HepG2 (cell line): ENCODE measurements around the gene EMILIN1. TPM values are rescaled to one million over a fixed set of nuclear protein-coding genes. Genes with fewer than 3 reads are reported as not detected.

Experiments
- CERS6 ChIP-seq: sonication (generic); formaldehyde crosslinking; IDR thresholded peaks from 2 replicates; pipeline ENCODE4 v1.5.0; 2020; ENCODE audit warnings: missing genetic modification reagents
- EHMT2 ChIP-seq: fragments of 200-600 bp; sonication (generic); IDR thresholded peaks from 2 replicates; pipeline ENCODE4 v1.7.0; 2017; ENCODE audit warnings: antibody characterized with exemption, low read depth, low read length, borderline replicate concordance
- FOXC1 ChIP-seq: sonication (generic); formaldehyde crosslinking; IDR thresholded peaks from 2 replicates; pipeline ENCODE4 v1.8.0; 2022; ENCODE audit warnings: mild to moderate bottlenecking, missing genetic modification reagents, borderline replicate concordance
- FUBP1 ChIP-seq: sonication (generic); formaldehyde crosslinking; IDR thresholded peaks from 2 replicates; pipeline ENCODE4 v1.5.1; 2020; ENCODE audit warnings: missing genetic modification reagents, mild to moderate bottlenecking, borderline replicate concordance
- GZF1 ChIP-seq: sonication (generic); formaldehyde crosslinking; IDR thresholded peaks from 2 replicates; pipeline ENCODE4 v1.5.1; 2020; ENCODE audit warnings: mild to moderate bottlenecking, missing genetic modification reagents
- NR2F6 ChIP-seq, 2 experiments: IDR thresholded peaks; 2 replicates each; pipeline ENCODE4 v1.6.1; 2016; ENCODE audit warnings: antibody characterized with exemption in 1 of 2, mild to moderate bottlenecking in 1 of 2
- RBAK ChIP-seq: sonication (generic); formaldehyde crosslinking; IDR thresholded peaks from 2 replicates; pipeline ENCODE4 v1.5.1; 2020; ENCODE audit warnings: mild to moderate bottlenecking, missing genetic modification reagents
- SIX4 ChIP-seq: sonication (generic); formaldehyde crosslinking; IDR thresholded peaks from 2 replicates; pipeline ENCODE4 v1.4.0; 2020; ENCODE audit warnings: missing genetic modification reagents
- STAT6 ChIP-seq: sonication (generic); formaldehyde crosslinking; IDR thresholded peaks from 2 replicates; pipeline ENCODE4 v1.4.0; 2020; ENCODE audit warnings: missing genetic modification reagents, mild to moderate bottlenecking, borderline replicate concordance
- ZBTB21 ChIP-seq: sonication (generic); formaldehyde crosslinking; IDR thresholded peaks from 2 replicates; pipeline ENCODE4 v1.4.0; 2020; ENCODE audit warnings: missing genetic modification reagents
- ZBTB49 ChIP-seq: sonication (generic); formaldehyde crosslinking; IDR thresholded peaks from 2 replicates; pipeline ENCODE4 v1.4.0; 2020; ENCODE audit warnings: missing genetic modification reagents, borderline replicate concordance
- ZMYM3 ChIP-seq: sonication (generic); formaldehyde crosslinking; IDR thresholded peaks from 2 replicates; pipeline ENCODE4 v1.5.1; 2020; ENCODE audit warnings: mild to moderate bottlenecking, missing genetic modification reagents
- ZNF207 ChIP-seq: fragments of 450-650 bp; IDR thresholded peaks from 2 replicates; pipeline ENCODE4 v1.6.1; 2016; ENCODE audit warnings: antibody characterized with exemption, borderline replicate concordance
- ZNF460 ChIP-seq: sonication (generic); formaldehyde crosslinking; IDR thresholded peaks from 2 replicates; pipeline ENCODE4 v1.5.1; 2020; ENCODE audit warnings: missing genetic modification reagents, mild to moderate bottlenecking, borderline replicate concordance
- ZNF510 ChIP-seq: sonication (generic); formaldehyde crosslinking; IDR thresholded peaks from 2 replicates; pipeline ENCODE4 v1.4.0; 2020; ENCODE audit warnings: low read depth, mild to moderate bottlenecking, missing genetic modification reagents
- ZNF605 ChIP-seq: sonication (generic); formaldehyde crosslinking; IDR thresholded peaks from 2 replicates; pipeline ENCODE4 v1.8.0; 2022; ENCODE audit warnings: mild to moderate bottlenecking, missing genetic modification reagents
- ZNF639 ChIP-seq: conservative IDR thresholded peaks from 2 replicates; pipeline ENCODE4 v1.6.1; 2018; ENCODE audit warnings: missing genetic modification reagents
- ZNF644 ChIP-seq: IDR thresholded peaks from 2 replicates; pipeline ENCODE4 v1.6.1; 2016; ENCODE audit warnings: low read depth
- ZNF879 ChIP-seq: sonication (generic); formaldehyde crosslinking; IDR thresholded peaks from 2 replicates; pipeline ENCODE4 v1.8.1; 2023; ENCODE audit warnings: missing genetic modification reagents
- ZSCAN22 ChIP-seq: sonication (generic); formaldehyde crosslinking; IDR thresholded peaks from 2 replicates; pipeline ENCODE4 v1.4.0; 2020; ENCODE audit warnings: mild to moderate bottlenecking, missing genetic modification reagents
- polyA plus RNA-seq, 8 experiments: library from polyadenylated mRNA; depleted of rRNA in 3 of 8; stranded (reverse) in 7 of 8; unstranded in 1 of 8; fragments of >200 nt; fragmentation: Illumina TruSeq in 4 of 8; extraction: Trizol in 4 of 8; gene quantifications; 2 replicates each; pipeline versions ENCODE4 v1.2.1 to v1.2.3, GENCODE V29; 2011 to 2016; ENCODE audit warnings: low read depth in 4 of 8, missing spikeins in 1 of 8, mixed read lengths in 1 of 8; ENCODE audit not compliant: insufficient read depth in 1 of 8
- total RNA-seq, 5 experiments: library from RNA; depleted of rRNA; stranded (reverse); fragments of >200 nt; fragmentation: Illumina TruSeq; extraction: Trizol; gene quantifications; 2 replicates each; pipeline ENCODE4 v1.2.3, GENCODE V29; 2016; ENCODE audit warnings: low read depth in 1 of 5

Gene EMILIN1
- total and polyA plus RNA-seq, 2 of the 13 experiments (the other 11 are each of a cell fraction or from before 2014, with no cell fraction given), result 8.1 to 9.7 TPM

GRCh38 chr2:27071277-27071989, 7.0 kb upstream of the EMILIN1 start, which contains the start of gene OST4 (continued):
- TF ChIP-seq ZNF639 (CRISPR knock-in tag) (0 out of 2 replicates have a peak, but pooled peaks have one; percentile 47), ZNF879 (CRISPR knock-in tag) (no peak), FUBP1 (CRISPR knock-in tag) (no peak), GZF1 (CRISPR knock-in tag) (no peak), ZBTB49 (CRISPR knock-in tag) (no peak), ZSCAN22 (CRISPR knock-in tag) (no peak), NR2F6 (IDR thresholded peaks at IDR 0.05) (no peak), NR2F6 (CRISPR knock-in tag; IDR thresholded peaks at IDR 0.05) (no peak), RBAK (no peak), ZNF605 (CRISPR knock-in tag) (no peak), ZBTB21 (CRISPR knock-in tag) (peak; percentile 93), EHMT2 (no peak), ZNF510 (CRISPR knock-in tag) (0 out of 2 replicates have a peak, but pooled peaks have one; percentile 43), SIX4 (CRISPR knock-in tag) (peak; percentile 46; the same call in 1 of the 2 replicates), FOXC1 (CRISPR knock-in tag) (no peak), CERS6 (no peak), ZNF644 (CRISPR knock-in tag) (no peak), STAT6 (CRISPR knock-in tag) (no peak), ZNF207 (no peak), ZNF460 (no peak), ZMYM3 (CRISPR knock-in tag) (no peak)
